Suprapubic skin (tissue), 4 donors: ENCODE measurements around the gene ACAT1. TPM values are rescaled to one million over a fixed set of nuclear protein-coding genes. Genes with fewer than 3 reads are reported as not detected.
"Not testable (repeated sequence)": the region's sequence is repeated elsewhere in the genome, so short reads cannot be mapped to it uniquely, and the experiment has no call there.

ENCODE experiments used
- DNase-seq, 2 donors: peaks; one replicate each; pipeline ENCODE4 v3.0.0-alpha.2; 2019; ENCODE audit warnings: low spot score in 2 of 2
- H3K27ac ChIP-seq: fragments of 200-600 bp; sonication (generic); one replicate; pipeline ENCODE4 v1.5.1; 2019
- H3K27me3 ChIP-seq: fragments of 200-600 bp; sonication (generic); one replicate; pipeline ENCODE4 v1.5.1; 2019
- H3K36me3 ChIP-seq: fragments of 200-600 bp; sonication (generic); one replicate; pipeline ENCODE4 v1.5.1; 2019
- H3K4me1 ChIP-seq: fragments of 200-600 bp; sonication (generic); one replicate; pipeline ENCODE4 v1.5.1; 2019
- H3K4me3 ChIP-seq: fragments of 200-600 bp; sonication (generic); one replicate; pipeline ENCODE4 v1.5.1; 2019; ENCODE audit warnings: mild to moderate bottlenecking
- H3K9me3 ChIP-seq: fragments of 200-600 bp; sonication (generic); one replicate; pipeline ENCODE4 v1.5.1; 2019
- CTCF ChIP-seq, 2 donors: fragments of 200-600 bp in 1 of 2; fragments of 450-650 bp in 1 of 2; sonication (generic) in 1 of 2; IDR thresholded peaks; one replicate each; pipeline ENCODE4 v1.5.1; 2016 to 2019; ENCODE audit warnings: antibody characterized with exemption in 2 of 2, mild to moderate bottlenecking in 1 of 2, moderate library complexity in 1 of 2
- EP300 ChIP-seq: sonication (generic); formaldehyde crosslinking; IDR thresholded peaks from one replicate; pipeline ENCODE4 v1.6.1; 2017; ENCODE audit warnings: antibody characterized with exemption
- POLR2A ChIP-seq, 2 donors: fragments of 450-650 bp; IDR thresholded peaks; one replicate each; pipeline ENCODE4 v1.6.1; 2017; ENCODE audit warnings: antibody characterized with exemption in 2 of 2, mild to moderate bottlenecking in 2 of 2, moderate library complexity in 2 of 2
- POLR2AphosphoS5 ChIP-seq, 3 donors: sonication (generic); formaldehyde crosslinking; IDR thresholded peaks; one replicate each; pipeline ENCODE4 v1.6.1; 2017; ENCODE audit warnings: antibody characterized with exemption in 3 of 3
- WGBS: methylation state at CpG from one replicate; pipeline ENCODE4 v1.1.5; 2018; 5-methylcytosine and 5-hydroxymethylcytosine counted together
- total RNA-seq, 4 donors: library from RNA; depleted of rRNA; stranded (reverse); fragments of >200 nt; gene quantifications; one replicate each; pipeline ENCODE4 v1.1.0, GENCODE V29; 2016

ACAT1 gene
- total RNA-seq, 4 donors from 2014 or later, result 84.1 to 131 (median 108) TPM

- Histone ChIP-seq H3K4me3 (no peak overlapping the region), H3K36me3 (peaks cover 89% of the 10 kb centered on the region), H3K9me3 (no peaks in the 10 kb centered on the region), H3K4me1 (no peaks in the 10 kb centered on the region), H3K27me3 (no peaks in the 10 kb centered on the region), H3K27ac (no peak overlapping the region)
- no peak for DNase-seq
- WGBS, result 83% methylated on average over 3 of the region's 3 CpGs
- TF ChIP-seq POLR2AphosphoS5 (IDR thresholded peaks at IDR 0.05) (no peak), POLR2A (IDR thresholded peaks at IDR 0.05) (no peak)
These were observed 27.2 kb downstream of the ACAT1 start for GRCh38 chr11:108148556-108148955.

- no peaks in the 10 kb centered on the region for H3K9me3 ChIP-seq
- DNase-seq, result no peak
- 84% methylated on average over 2 of the region's 2 CpGs for WGBS
These were observed 33.2 kb downstream of the ACAT1 start for GRCh38 chr11:108154591-108154990.

GRCh38 chr11:108160970-108161566 is 39.7 kb downstream of the ACAT1 start:
- no peaks in the 10 kb centered on the region for H3K9me3 ChIP-seq
- no peaks in the 10 kb centered on the region for H3K27me3 ChIP-seq
- TF ChIP-seq CTCF (IDR thresholded peaks at IDR 0.05), result no peak
- TF ChIP-seq POLR2A (IDR thresholded peaks at IDR 0.05), result no peak
- no peak for TF ChIP-seq EP300
- TF ChIP-seq POLR2AphosphoS5 (IDR thresholded peaks at IDR 0.05), result no peak
- 89% methylated on average over 5 of the region's 5 CpGs for WGBS
- DNase-seq, result no peak
- H3K36me3 ChIP-seq, result peaks cover 81% of the 10 kb centered on the region
- no peak overlapping the region for H3K27ac ChIP-seq
- H3K4me1 ChIP-seq, result no peaks in the 10 kb centered on the region
- no peak overlapping the region for H3K4me3 ChIP-seq

More at GRCh38 chr11:108154591-108154990, 33.2 kb downstream of the ACAT1 start:
- Histone ChIP-seq H3K4me1 (no peaks in the 10 kb centered on the region), H3K36me3 (peaks cover 63% of the 10 kb centered on the region), H3K27me3 (no peaks in the 10 kb centered on the region), H3K27ac (no peak overlapping the region), H3K4me3 (no peak overlapping the region)
- TF ChIP-seq EP300 (no peak), CTCF (IDR thresholded peaks at IDR 0.05) (no peak), POLR2A (IDR thresholded peaks at IDR 0.05) (no peak), POLR2AphosphoS5 (IDR thresholded peaks at IDR 0.05) (no peak)

GRCh38 chr11:108162878-108163277 is 41.5 kb downstream of the ACAT1 start:
- H3K27me3 ChIP-seq, H3K4me3 ChIP-seq, DNase-seq, H3K27ac ChIP-seq, H3K9me3 ChIP-seq, H3K4me1 ChIP-seq: not testable (repeated sequence)
- WGBS, result 79% methylated on average over 6 of the region's 6 CpGs
- H3K36me3 ChIP-seq, result peaks cover 83% of the 10 kb centered on the region

GRCh38 chr11:108167624-108168023 is 46.3 kb downstream of the ACAT1 start:
- Histone ChIP-seq H3K9me3 (no peaks in the 10 kb centered on the region), H3K4me1 (no peaks in the 10 kb centered on the region), H3K27me3 (no peaks in the 10 kb centered on the region), H3K36me3 (peaks cover 66% of the 10 kb centered on the region), H3K27ac (no peak overlapping the region), H3K4me3 (no peak overlapping the region)
- no peak for DNase-seq
- no peak for TF ChIP-seq EP300
- no peak for TF ChIP-seq POLR2A (IDR thresholded peaks at IDR 0.05)
- TF ChIP-seq CTCF (IDR thresholded peaks at IDR 0.05), result no peak
- no peak for TF ChIP-seq POLR2AphosphoS5 (IDR thresholded peaks at IDR 0.05)

GRCh38 chr11:108170184-108170583 is 48.8 kb downstream of the ACAT1 start:
- DNase-seq, result no peak
- peaks cover 61% of the 10 kb centered on the region for H3K36me3 ChIP-seq
- H3K4me1 ChIP-seq, result no peaks in the 10 kb centered on the region
- H3K27me3 ChIP-seq, result no peaks in the 10 kb centered on the region
- no peak overlapping the region for H3K4me3 ChIP-seq
- H3K27ac ChIP-seq, result no peak overlapping the region
- TF ChIP-seq CTCF (IDR thresholded peaks at IDR 0.05) (no peak), EP300 (no peak), POLR2AphosphoS5 (IDR thresholded peaks at IDR 0.05) (no peak), POLR2A (IDR thresholded peaks at IDR 0.05) (no peak)
- H3K9me3 ChIP-seq, result no peaks in the 10 kb centered on the region
- WGBS, result 74% methylated on average over 2 of the region's 2 CpGs
